H54 (cell line): ENCODE measurements around the gene BCORL1.

Experiments
- DNase-seq: peaks from one replicate; pipeline ENCODE4 v3.0.0; 2011; ENCODE audit warnings: low spot score, mixed read lengths; ENCODE audit not compliant: insufficient read length
- FAIRE-seq: peaks from 3 replicates; lab custom pipeline; 2011; peaks lifted over from hg19 to GRCh38; lab: Jason Lieb, UNC
- POLR2A ChIP-seq: IDR thresholded peaks from 2 replicates; pipeline ENCODE4 v1.6.1; 2011; ENCODE audit warnings: low read depth, mild to moderate bottlenecking, low read length

BCORL1 gene

GRCh38 chrX:130095249-130096030 lies 113.0 kb downstream of the BCORL1 start:
- FAIRE-seq, result no peak

GRCh38 chrX:130097507-130098209 lies 115.2 kb downstream of the BCORL1 start:
- no peak for TF ChIP-seq POLR2A
- FAIRE-seq (no peak), DNase-seq (no peak)

More at GRCh38 chrX:130095249-130096030, 113.0 kb downstream of the BCORL1 start:
- DNase-seq, result no peak
- TF ChIP-seq POLR2A, result no peak

DNA sequence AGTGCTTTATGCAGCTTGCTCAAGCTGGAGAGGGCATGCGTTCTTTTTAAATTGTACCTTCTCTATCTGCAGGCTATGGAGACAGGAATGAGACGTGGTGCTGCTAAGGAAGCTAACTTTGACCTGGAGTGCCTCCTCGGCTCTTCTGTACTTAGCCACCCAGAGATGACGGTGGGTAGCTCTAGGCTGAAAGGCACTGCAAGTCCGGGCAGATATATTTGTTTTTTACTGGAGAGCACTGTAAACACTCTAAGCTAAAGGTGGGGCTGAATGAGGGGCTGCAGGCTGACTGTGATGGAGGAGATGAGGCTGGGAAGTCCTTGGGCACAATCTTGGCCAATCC lies 115.7 kb downstream of the BCORL1 start:
- DNase-seq, result no peak
- FAIRE-seq, result no peak
- no peak for TF ChIP-seq POLR2A

DNA sequence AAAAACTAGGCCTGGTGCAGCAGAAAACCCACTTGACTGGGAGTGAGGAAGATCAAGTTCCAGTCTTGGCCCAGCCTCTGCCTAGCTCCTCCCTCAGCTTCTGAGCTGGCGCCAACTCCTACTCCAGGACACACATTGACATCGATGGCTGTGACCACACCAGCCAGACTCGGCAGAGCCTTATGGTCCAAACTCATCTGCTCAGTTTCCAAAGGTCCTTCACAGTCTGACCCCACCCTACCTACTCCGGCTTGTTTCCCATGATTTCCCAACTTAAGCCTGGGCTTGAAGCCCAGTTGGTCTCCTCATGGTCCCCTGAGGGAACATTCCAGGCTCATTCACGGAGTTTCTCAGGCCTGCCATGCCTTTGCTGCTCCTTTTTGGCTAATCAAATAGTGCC lies 117.7 kb downstream of the BCORL1 start:
- no peak for DNase-seq
- no peak for FAIRE-seq
- TF ChIP-seq POLR2A, result no peak

DNA sequence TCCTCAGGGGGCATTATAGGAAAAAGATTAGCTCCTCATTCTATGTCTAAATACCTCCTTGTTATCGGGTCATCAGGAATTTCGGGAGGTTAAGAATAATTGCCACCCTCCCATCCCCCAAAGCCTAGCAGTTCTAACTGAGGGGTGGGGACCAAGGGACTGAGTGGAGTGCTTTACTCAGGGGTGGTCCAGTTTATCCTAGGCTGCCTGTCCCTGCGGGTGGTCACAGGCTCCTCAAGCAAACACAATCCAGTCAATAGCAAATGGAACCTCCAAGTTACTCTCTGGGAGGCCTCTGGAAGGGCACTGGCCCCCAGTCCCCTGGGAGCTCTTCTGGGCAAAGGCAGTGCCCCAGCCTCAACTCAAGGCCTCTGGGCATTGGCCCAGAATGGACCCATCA lies 121.2 kb downstream of the BCORL1 start:
- no peak for DNase-seq
- FAIRE-seq, result no peak
- no peak for TF ChIP-seq POLR2A

DNA sequence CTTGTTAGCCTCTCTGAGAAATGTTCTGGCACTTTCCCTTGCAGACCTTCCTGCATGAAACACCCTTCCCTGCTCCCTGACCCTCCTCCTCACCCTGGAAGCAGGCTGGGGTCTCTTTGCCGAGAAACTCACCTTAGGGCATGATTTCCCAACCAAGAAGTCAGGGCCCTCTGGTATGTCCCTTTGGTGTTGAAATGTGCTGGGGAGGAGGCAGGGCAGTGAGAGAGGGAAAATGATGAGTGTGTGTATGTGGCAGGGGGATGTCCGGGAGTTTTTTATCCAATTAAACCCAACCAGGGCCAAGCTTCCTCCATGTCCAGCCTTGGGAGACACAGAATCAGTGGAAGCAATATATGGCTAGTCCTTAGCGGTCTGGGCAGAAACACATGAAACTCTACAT lies 122.8 kb downstream of the BCORL1 start:
- DNase-seq (no peak), FAIRE-seq (no peak)
- TF ChIP-seq POLR2A, result no peak

DNA sequence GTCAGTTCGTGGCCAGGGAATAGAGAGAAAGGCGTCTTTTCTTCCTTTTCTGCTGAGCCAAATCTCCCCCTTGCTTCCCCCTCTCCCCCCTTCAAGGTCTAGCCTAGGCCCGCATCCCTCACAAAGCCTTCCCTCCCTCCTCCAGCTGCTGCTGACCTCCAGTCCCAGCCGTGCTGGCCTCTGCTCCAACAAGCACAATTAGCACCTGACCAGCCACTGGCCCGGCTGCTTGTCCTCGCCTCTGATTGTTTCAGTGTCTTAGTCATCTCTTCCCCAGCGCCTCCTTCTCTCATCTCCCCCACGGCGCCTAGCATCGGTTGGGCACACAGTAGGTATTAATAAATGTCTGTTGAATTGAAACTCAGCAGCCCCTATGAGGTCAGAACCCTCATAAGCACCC lies 123.6 kb downstream of the BCORL1 start:
- TF ChIP-seq POLR2A, result no peak
- no peak for DNase-seq
- FAIRE-seq, result no peak
